OCI-LY7 (cell line): ENCODE results near the gene TMEM191C. TPM values are rescaled to one million over a fixed set of nuclear protein-coding genes. Genes with fewer than 3 reads are reported as not detected.
"Not testable (repeated sequence)": the region's sequence is repeated elsewhere in the genome, so short reads cannot be mapped to it uniquely, and the experiment has no call there.

ENCODE experiments used
- BruUV-seq: library from RNA; stranded (reverse); fragments of 400-500 nt; replicated peaks from 2 replicates; lab custom pipeline; 2021; lab: Mats Ljungman, UMichigan
- CTCF ChIA-PET: fragments of 300-600 bp; sonication (Branson Sonifier 250); formaldehyde crosslinking; loops from one replicate; lab custom pipeline; 2022; ENCODE audit warnings: antibody characterized with exemption; ENCODE audit not compliant: unreplicated experiment; lab: Charles Lee
- POLR2A ChIA-PET: fragments of 300-600 bp; sonication (Branson Sonifier 250); formaldehyde crosslinking; loops from one replicate; lab custom pipeline; 2022; ENCODE audit warnings: antibody characterized with exemption; lab: Charles Lee
- DNase-seq: peaks from one replicate; pipeline ENCODE4 v3.0.0-alpha.2; 2015; ENCODE audit warnings: low spot score
- H2AFZ ChIP-seq: fragments of 200-600 bp; sonication (generic), shearing (Covaris generic); 2 replicates; pipeline ENCODE4 v1.6.1; 2014; ENCODE audit warnings: mild to moderate bottlenecking, antibody characterized with exemption, low read length, moderate library complexity
- H3K27ac ChIP-seq: fragments of 200-600 bp; sonication (generic); 2 replicates; pipeline ENCODE4 v1.5.1; 2014; ENCODE audit warnings: mixed run types, low read depth, mild to moderate bottlenecking, moderate library complexity, low read length, inconsistent platforms; ENCODE audit not compliant: poor library complexity, severe bottlenecking
- H3K36me3 ChIP-seq: fragments of 200-600 bp; sonication (generic); 2 replicates; pipeline ENCODE4 v1.6.1; 2014; ENCODE audit warnings: mild to moderate bottlenecking, antibody characterized with exemption, low read length, moderate library complexity, mixed read lengths; ENCODE audit not compliant: insufficient read depth
- H3K4me1 ChIP-seq: fragments of 200-600 bp; sonication (generic); 2 replicates; pipeline ENCODE4 v1.5.1; 2014; ENCODE audit warnings: mild to moderate bottlenecking, low read length; ENCODE audit not compliant: insufficient read depth, poor library complexity, severe bottlenecking
- H3K4me2 ChIP-seq: fragments of 200-600 bp; sonication (generic); 2 replicates; pipeline ENCODE4 v1.6.1; 2014; ENCODE audit warnings: mild to moderate bottlenecking, low read length
- H3K4me3 ChIP-seq: fragments of 200-600 bp; sonication (generic); 2 replicates; pipeline ENCODE4 v1.5.1; 2014; ENCODE audit warnings: mild to moderate bottlenecking, low read depth, low read length; ENCODE audit not compliant: poor library complexity, severe bottlenecking
- H3K79me2 ChIP-seq: fragments of 200-600 bp; sonication (generic); 2 replicates; pipeline ENCODE4 v1.6.1; 2016; ENCODE audit warnings: low read depth, mild to moderate bottlenecking, low read length, moderate library complexity, mixed read lengths; ENCODE audit not compliant: insufficient read depth
- H3K9me2 ChIP-seq: fragments of 200-600 bp; sonication (generic); 2 replicates; pipeline ENCODE4 v1.6.1; 2016; ENCODE audit warnings: mild to moderate bottlenecking, low read length, mixed read lengths; ENCODE audit not compliant: insufficient read depth
- H3K9me3 ChIP-seq: fragments of 200-600 bp; sonication (generic); 2 replicates; pipeline ENCODE4 v1.6.1; 2014; ENCODE audit warnings: mild to moderate bottlenecking, mixed run types, low read length, mixed read lengths
- H4K20me1 ChIP-seq: fragments of 200-600 bp; sonication (generic); 2 replicates; pipeline ENCODE4 v1.6.1; 2014; ENCODE audit warnings: mild to moderate bottlenecking, antibody characterized with exemption, low read length, moderate library complexity, mixed read lengths; ENCODE audit not compliant: insufficient read depth
- CTCF ChIP-seq: fragments of 200-600 bp; sonication (generic); conservative IDR thresholded peaks from 2 replicates; pipeline ENCODE4 v1.5.1; 2014; ENCODE audit warnings: mild to moderate bottlenecking, antibody characterized with exemption, low read length, moderate library complexity, mixed read lengths
- EZH2phosphoT487 ChIP-seq: fragments of 200-600 bp; sonication (generic); IDR thresholded peaks from 2 replicates; pipeline ENCODE4 v1.6.1; 2018; ENCODE audit warnings: low read depth, borderline replicate concordance, mild to moderate bottlenecking, mixed run types, antibody characterized with exemption, low read length, moderate library complexity, mixed read lengths
- intact Hi-C: fragments of 100-400 bp; cut with micrococcal nuclease; formaldehyde crosslinking; loops from one replicate; pipeline ENCODE4 v1.10.0; 2022; ENCODE audit not compliant: unreplicated experiment
- total RNA-seq, 2 experiments: library from RNA; depleted of rRNA in 1 of 2; stranded (reverse); fragments of >200 nt in 1 of 2; shearing (Covaris generic) in 1 of 2; gene quantifications; 2 replicates each; pipeline ENCODE4 v1.2.3, GENCODE V29; 2014 to 2022

TMEM191C gene
- total RNA-seq, 2 experiments from 2014 or later = 1.2 to 2.2 TPM

- BruUV-seq, H3K4me1 ChIP-seq, H3K9me2 ChIP-seq, intact Hi-C loops, H2AFZ ChIP-seq, H3K79me2 ChIP-seq, H3K27ac ChIP-seq, DNase-seq, H3K9me3 ChIP-seq, POLR2A ChIA-PET, CTCF ChIA-PET, H3K4me3 ChIP-seq, H4K20me1 ChIP-seq, H3K4me2 ChIP-seq: not testable (repeated sequence)
- H3K36me3 ChIP-seq = peaks cover 13% of the 10 kb centered on the region
Observed at GRCh38 chr22:21442123-21442522, 25.1 kb upstream of the TMEM191C start.

DNA sequence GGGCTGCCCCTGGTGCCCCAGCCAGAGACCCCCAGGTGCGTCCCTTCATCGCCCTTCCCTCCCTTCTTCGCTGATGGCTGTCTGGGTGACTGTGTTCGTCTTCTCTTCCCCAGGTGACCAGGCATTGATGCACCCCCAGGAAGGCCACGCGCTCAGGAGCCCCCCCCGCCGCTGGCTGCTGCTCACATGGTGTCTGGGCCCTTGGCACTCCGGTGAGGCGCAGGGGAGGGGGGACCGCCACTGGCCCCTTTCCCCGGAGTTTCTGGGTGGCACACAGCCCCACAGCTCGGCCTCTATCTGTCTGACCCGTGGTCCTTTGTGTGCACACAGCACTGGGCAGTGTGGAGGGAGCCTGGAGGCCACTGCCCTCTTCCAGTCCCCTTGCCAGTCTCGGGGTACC lies 24.5 kb upstream of the TMEM191C start:
- H3K9me2 ChIP-seq, H3K27ac ChIP-seq, POLR2A ChIA-PET, CTCF ChIA-PET, intact Hi-C loops, H3K4me3 ChIP-seq, DNase-seq, BruUV-seq, H3K4me1 ChIP-seq, H3K79me2 ChIP-seq, H3K9me3 ChIP-seq, H3K4me2 ChIP-seq, H4K20me1 ChIP-seq, H2AFZ ChIP-seq: not testable (repeated sequence)
- peaks cover 13% of the 10 kb centered on the region for H3K36me3 ChIP-seq

DNA sequence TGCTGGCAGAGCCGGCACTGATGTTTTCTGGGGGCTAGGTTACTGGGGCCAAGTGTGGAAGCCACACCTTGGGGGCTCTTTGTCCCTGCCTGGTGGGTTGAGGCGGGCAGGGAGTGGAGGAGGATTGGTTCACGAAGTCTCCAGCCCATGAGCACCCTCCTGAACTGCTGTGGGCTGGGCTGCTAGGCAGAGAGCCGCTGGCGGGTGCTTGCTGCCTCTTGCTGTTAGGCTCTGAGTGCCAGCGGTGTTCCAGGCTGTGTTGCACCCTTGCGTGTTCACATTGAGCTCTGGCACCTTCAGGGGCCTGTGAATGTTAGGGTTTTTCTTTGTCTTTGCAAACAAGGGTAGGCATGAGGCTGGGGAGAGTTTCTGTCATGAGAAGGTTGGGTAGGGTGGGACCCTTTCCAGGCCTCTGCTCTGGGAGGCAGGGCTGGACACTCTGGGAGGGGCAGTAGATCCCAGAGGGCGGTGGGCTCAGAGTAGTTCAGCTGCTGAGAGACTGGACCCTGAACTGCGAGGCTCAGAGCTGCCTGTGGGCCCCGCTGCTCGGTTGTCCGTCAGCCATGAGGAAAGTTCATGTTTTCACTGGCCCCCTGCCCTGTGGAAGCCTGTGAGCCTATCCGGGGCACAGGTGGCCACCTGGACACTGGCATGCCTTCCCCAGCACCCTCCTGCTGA lies 24.0 kb upstream of the TMEM191C start:
- Histone ChIP-seq H3K79me2 (no peaks in the 10 kb centered on the region), H2AFZ (no peak overlapping the region), H3K4me3 (no peak overlapping the region), H3K9me3 (no peaks in the 10 kb centered on the region), H3K4me1 (no peaks in the 10 kb centered on the region), H3K9me2 (no peaks in the 10 kb centered on the region), H3K36me3 (peaks cover 13% of the 10 kb centered on the region), H3K4me2 (no peak overlapping the region), H4K20me1 (no peaks in the 10 kb centered on the region), H3K27ac (no peak overlapping the region)
- TF ChIP-seq CTCF = no peak
- no peak for TF ChIP-seq EZH2phosphoT487
- CTCF ChIA-PET = no interaction called here
- no TSS peak for BruUV-seq
- no peak for DNase-seq
- POLR2A ChIA-PET = no interaction called here
- intact Hi-C loops = no loop called here
